PC-9 (cell line): ENCODE data around the gene DCLK2.

Experiments
- EZH2 ChIP-seq: fragments of 200-600 bp; sonication (generic); IDR thresholded peaks from 2 replicates; pipeline ENCODE4 v1.8.0; 2017; ENCODE audit warnings: antibody characterized with exemption, low read depth
- TF ChIP-seq, protein P1 (sequence below): fragments of 200-600 bp; sonication (generic); conservative IDR thresholded peaks from 2 replicates; pipeline ENCODE4 v1.6.1; 2017; ENCODE audit warnings: mixed run types, antibody characterized with exemption, mild to moderate bottlenecking, moderate library complexity

DNA sequence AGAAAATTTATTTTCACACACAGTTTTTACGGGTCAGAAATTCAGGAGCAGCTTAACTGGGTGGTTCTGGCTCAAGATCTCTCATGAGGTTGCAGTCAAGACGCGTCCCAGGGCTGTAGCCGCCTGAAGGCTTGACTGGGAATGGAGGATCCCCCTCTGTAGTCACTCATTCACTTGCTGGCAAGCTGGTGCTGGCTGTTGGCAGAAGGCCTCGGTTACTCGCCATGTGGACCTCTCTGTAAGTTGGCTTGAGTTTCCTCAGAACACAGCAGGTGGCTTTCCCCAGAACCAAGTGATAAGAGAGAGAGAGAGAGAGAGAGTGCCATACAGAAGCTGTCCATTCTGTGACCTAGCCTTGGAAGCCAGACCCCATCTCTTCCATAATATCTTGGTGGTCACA is 132.8 kb downstream of the DCLK2 start:
- TF ChIP-seq, protein P1, sequence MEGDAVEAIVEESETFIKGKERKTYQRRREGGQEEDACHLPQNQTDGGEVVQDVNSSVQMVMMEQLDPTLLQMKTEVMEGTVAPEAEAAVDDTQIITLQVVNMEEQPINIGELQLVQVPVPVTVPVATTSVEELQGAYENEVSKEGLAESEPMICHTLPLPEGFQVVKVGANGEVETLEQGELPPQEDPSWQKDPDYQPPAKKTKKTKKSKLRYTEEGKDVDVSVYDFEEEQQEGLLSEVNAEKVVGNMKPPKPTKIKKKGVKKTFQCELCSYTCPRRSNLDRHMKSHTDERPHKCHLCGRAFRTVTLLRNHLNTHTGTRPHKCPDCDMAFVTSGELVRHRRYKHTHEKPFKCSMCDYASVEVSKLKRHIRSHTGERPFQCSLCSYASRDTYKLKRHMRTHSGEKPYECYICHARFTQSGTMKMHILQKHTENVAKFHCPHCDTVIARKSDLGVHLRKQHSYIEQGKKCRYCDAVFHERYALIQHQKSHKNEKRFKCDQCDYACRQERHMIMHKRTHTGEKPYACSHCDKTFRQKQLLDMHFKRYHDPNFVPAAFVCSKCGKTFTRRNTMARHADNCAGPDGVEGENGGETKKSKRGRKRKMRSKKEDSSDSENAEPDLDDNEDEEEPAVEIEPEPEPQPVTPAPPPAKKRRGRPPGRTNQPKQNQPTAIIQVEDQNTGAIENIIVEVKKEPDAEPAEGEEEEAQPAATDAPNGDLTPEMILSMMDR, result no peak
- TF ChIP-seq EZH2, result no peak
